Measurements from ENCODE around the gene C8B. TPM values are rescaled to one million over a fixed set of nuclear protein-coding genes. Genes with fewer than 3 reads are reported as not detected.

Gene C8B
- total RNA-seq, 6 donors from 2014 or later: 0.26 to 9.6 (median 0.98) TPM; not detected in 1

GRCh38 chr1:56979986-56980755 is 14.4 kb upstream of the C8B start:
- no peak for ATAC-seq (ENCODE audit: low FRiP score in 2 of 2)

GRCh38 chr1:56978819-56979218 is 13.0 kb upstream of the C8B start:
- DNase-seq: no peak
- Histone ChIP-seq H3K27ac (no peak overlapping the region), H3K9me3 (no peaks in the 10 kb centered on the region), H3K4me3 (no peak overlapping the region), H3K27me3 (no peaks in the 10 kb centered on the region), H3K36me3 (no peaks in the 10 kb centered on the region), H3K4me1 (no peaks in the 10 kb centered on the region)
- no peak for TF ChIP-seq EP300 (IDR thresholded peaks at IDR 0.05)
- no peak for TF ChIP-seq POLR2A (IDR thresholded peaks at IDR 0.05)
- TF ChIP-seq POLR2AphosphoS5 (IDR thresholded peaks at IDR 0.05): no peak
- no peak for TF ChIP-seq CTCF (IDR thresholded peaks at IDR 0.05)
- WGBS, 2 donors: 84 to 89% methylated on average over 5 of the region's 5 CpGs
- no peak for ATAC-seq (ENCODE audit: low FRiP score in 2 of 2)

More at GRCh38 chr1:56979986-56980755, 14.4 kb upstream of the C8B start:
- H3K9me3 ChIP-seq: no peaks in the 10 kb centered on the region
- H3K4me1 ChIP-seq: no peaks in the 10 kb centered on the region
- H3K4me3 ChIP-seq: no peak overlapping the region
- H3K27ac ChIP-seq: no peak overlapping the region
- no peak for DNase-seq
- H3K27me3 ChIP-seq: no peaks in the 10 kb centered on the region
- 40 to 48% methylated on average over 4 of the region's 4 CpGs for WGBS, 2 donors
- no peaks in the 10 kb centered on the region for H3K36me3 ChIP-seq
- TF ChIP-seq POLR2AphosphoS5 (IDR thresholded peaks at IDR 0.05) (no peak), CTCF (IDR thresholded peaks at IDR 0.05) (no peak), EP300 (IDR thresholded peaks at IDR 0.05) (no peak)

- 56 to 72% methylated on average over 4 of the region's 4 CpGs for WGBS, 2 donors
- Histone ChIP-seq H3K27ac (no peak overlapping the region), H3K4me1 (no peaks in the 10 kb centered on the region), H3K9me3 (no peaks in the 10 kb centered on the region), H3K27me3 (no peaks in the 10 kb centered on the region), H3K36me3 (no peaks in the 10 kb centered on the region), H3K4me3 (no peak overlapping the region)
- no peak for ATAC-seq (ENCODE audit: low FRiP score in 2 of 2)
- DNase-seq: no peak
- TF ChIP-seq POLR2AphosphoS5 (IDR thresholded peaks at IDR 0.05) (no peak), EP300 (IDR thresholded peaks at IDR 0.05) (no peak), CTCF (IDR thresholded peaks at IDR 0.05) (no peak), POLR2A (IDR thresholded peaks at IDR 0.05) (no peak)
Observed at GRCh38 chr1:56977910-56978309, 12.1 kb upstream of the C8B start.

- Histone ChIP-seq H3K36me3 (no peaks in the 10 kb centered on the region), H3K4me3 (no peak overlapping the region), H3K27ac (no peak overlapping the region), H3K4me1 (no peaks in the 10 kb centered on the region), H3K27me3 (no peaks in the 10 kb centered on the region), H3K9me3 (no peaks in the 10 kb centered on the region)
- ATAC-seq (ENCODE audit: low FRiP score in 2 of 2) (no peak), DNase-seq (no peak)
- 73 to 75% methylated on average over 4 of the region's 4 CpGs for WGBS, 2 donors
- TF ChIP-seq EP300 (IDR thresholded peaks at IDR 0.05) (no peak), POLR2AphosphoS5 (IDR thresholded peaks at IDR 0.05) (no peak), CTCF (IDR thresholded peaks at IDR 0.05) (no peak), POLR2A (IDR thresholded peaks at IDR 0.05) (no peak)
Observed at GRCh38 chr1:56975446-56975845, 9.6 kb upstream of the C8B start.
